ENCODE measurements around the gene ZNF74.
"Not testable (repeated sequence)": the region's sequence is repeated elsewhere in the genome, so short reads cannot be mapped to it uniquely, and the experiment has no call there.

ZNF74 gene

DNA sequence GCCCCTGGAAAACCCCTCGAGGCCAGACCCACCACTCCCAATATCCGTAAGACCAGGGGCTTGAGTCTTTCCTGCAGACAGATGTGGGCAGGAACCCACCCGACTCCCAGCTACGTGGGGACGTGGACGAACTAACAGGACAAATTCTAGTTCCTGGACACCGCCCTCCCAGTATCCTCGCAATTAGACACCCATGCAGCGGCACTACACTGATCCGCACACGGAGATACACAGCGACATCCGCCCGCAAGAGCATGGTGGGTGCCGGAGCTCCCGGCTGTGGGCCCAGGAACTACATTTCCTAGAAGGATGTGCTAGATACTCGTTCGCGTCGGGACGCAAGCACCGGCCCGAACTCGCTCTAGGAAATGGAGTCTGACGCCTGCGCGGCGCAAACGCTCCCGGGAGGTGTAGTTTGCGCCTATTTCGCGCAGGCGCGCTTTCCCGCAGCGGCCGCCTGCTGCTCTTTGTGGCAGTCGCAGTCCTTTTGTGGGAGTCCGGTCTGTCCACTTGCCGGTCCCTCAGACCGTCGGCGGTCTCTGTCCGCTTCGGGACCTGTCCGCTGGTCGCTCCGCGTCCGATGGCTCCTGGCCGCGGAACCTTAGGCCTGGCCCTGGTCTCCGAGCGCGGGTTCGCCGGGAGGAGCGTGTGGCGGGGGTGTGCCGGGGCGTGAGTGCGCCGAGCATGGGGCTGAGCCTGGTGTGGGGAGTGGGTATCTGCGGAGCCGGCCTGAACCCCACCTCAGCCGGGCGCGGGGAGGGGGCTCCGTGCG is at the start of gene ZNF74:
Gene ZNF74 (plus strand): TSS at position 447 of the 772 bp plus-strand sequence. CDS start 478 bp downstream, outside the sequence.
- DNase-seq (ENCODE audit: low read depth), result peak; percentile 92

- DNase-seq (ENCODE audit: low read depth), result not testable (repeated sequence)
Measured at GRCh38 chr22:20346553-20346952, 47.4 kb upstream of the ZNF74 start.

- DNase-seq (ENCODE audit: low read depth), result peak; percentile 45
Measured at GRCh38 chr22:20352536-20352935, 41.4 kb upstream of the ZNF74 start.

DNA sequence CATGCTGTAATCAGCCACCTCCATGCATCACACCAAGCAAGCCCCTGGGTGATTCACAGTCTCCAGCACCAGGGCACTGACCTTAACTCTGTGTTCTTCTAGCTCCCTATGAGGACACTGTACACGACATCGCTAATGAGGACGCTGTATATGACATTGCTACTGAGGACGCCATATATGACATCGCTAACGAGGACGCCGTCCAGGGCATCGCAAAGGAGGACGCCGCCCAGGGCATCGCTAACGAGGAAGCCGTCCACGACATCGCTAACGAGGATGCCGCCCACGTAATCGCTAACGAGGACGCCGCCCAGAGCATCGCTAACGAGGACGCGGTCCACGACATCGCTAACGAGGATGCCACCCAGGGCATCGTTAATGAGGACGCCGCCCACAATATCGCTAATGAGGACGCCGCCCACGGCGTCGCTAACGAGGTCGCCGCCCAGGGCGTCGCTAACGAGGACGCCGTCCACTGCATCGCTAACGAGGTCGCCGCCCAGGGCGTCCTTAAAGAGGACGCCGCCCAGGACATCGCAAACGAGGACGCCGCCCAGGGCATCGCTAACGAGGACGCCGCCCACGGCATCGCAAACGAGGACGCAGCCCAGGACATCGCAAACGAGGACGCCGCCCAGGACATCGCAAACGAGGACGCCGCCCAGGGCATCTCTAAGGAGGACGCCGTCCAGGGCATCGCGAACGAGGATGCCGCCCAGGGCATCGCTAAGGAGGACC is 39.5 kb upstream of the ZNF74 start:
- no peak for DNase-seq (ENCODE audit: low read depth)

GRCh38 chr22:20355939-20356636 is 37.9 kb upstream of the ZNF74 start:
- not testable (repeated sequence) for DNase-seq (ENCODE audit: low read depth)

- not testable (repeated sequence) for DNase-seq (ENCODE audit: low read depth)
Measured at GRCh38 chr22:20356906-20357305, 37.0 kb upstream of the ZNF74 start.

DNA sequence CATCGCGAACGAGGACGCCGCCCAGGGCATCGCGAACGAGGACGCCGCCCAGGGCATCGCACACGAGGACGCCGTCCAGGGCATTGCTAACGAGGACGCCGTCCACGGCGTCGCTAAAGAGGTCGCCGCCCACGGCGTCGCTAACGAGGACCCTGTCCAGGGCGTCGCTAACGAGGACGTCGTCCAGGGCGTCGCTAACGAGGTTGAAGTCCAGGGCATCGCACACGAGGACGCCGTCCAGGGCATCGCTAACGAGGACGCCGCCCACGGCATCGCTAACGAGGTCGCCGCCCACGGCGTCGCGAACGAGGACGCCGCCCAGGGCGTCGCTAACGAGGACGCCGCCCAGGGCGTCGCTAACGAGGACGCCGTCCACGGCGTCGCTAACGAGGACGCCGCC is 36.0 kb upstream of the ZNF74 start:
- not testable (repeated sequence) for DNase-seq (ENCODE audit: low read depth)

GRCh38 chr22:20358503-20359239 is 35.3 kb upstream of the ZNF74 start:
- DNase-seq (ENCODE audit: low read depth), result not testable (repeated sequence)

DNA sequence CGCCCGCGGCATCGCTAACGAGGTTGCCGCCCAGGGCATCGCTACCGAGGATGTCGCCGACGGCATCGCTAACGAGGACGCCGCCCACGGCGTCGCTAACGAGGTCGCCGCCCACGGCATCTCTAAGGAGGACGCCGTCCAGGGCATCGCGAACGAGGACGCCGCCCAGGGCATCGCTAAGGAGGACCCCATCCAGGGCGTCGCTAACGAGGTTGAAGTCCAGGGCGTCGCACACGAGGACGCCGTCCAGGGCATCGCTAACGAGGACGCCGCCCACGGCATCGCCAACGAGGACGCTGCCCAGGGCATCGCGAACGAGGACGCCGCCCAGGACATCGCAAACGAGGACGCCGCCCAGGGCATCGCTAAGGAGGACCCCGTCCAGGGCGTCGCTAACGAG is 33.7 kb upstream of the ZNF74 start:
- DNase-seq (ENCODE audit: low read depth), result not testable (repeated sequence)

GRCh38 chr22:20360866-20361751 is 32.8 kb upstream of the ZNF74 start:
- DNase-seq (ENCODE audit: low read depth), result not testable (repeated sequence)

DNA sequence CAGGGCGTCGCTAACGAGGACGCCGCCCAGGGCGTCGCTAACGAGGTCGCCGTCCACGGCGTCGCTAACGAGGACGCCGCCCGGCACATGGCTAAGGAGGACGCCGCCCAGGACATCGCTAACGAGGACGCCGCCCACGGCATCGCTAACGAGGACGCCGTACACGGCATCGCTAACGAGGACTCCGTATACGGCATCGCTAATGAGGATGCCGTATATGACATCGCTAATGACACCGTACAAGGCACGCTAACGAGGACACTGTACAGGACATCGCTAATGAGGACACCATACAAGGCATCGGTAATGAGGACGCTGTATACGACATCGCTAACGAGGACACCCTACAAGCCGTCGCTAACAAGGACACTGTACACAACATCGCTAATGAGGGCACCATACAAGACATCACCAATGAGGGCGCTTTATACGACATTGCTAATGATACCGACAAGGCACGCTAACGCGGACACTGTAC is 32.2 kb upstream of the ZNF74 start:
- DNase-seq (ENCODE audit: low read depth), result not testable (repeated sequence)

DNA sequence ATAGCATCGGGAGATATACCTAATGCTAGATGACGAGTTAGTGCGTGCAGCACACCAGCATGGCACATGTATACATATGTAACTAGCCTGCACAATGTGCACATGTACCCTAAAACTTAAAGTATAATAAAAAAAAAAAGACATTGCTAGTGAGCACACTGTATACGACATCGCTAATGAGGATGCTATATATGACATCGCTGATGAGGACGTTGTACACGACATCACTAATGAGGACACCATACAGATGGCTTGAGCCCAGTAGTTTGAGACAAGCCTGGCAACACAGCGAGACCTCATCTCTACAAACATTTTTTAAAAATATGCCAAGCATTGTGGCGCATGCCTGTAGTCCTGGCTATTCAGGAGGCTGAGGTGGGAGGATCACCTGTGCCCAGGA is 31.5 kb upstream of the ZNF74 start:
- not testable (repeated sequence) for DNase-seq (ENCODE audit: low read depth)

- peak; percentile 37 for DNase-seq (ENCODE audit: low read depth)
Measured at GRCh38 chr22:20364335-20365260, 29.4 kb upstream of the ZNF74 start.

DNA sequence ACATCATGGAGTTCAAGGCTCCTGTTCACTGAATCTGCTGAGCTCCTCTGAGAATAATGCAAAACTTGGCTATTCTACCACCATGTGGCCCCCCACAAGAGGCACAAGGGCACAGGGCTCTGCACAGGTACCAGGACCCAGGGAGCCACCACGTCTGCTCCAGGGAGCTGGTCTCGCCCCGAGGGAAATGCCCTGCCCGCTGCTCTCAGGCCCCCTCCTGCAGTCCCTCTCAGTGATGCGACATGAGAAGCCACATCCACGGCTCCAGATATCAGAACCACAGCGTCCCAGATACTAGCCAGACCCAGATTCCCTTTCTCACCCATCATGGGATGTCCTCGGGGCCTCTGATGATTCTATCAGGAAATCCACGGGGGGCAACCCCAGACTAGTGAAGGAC is 27.1 kb upstream of the ZNF74 start:
- not testable (repeated sequence) for DNase-seq (ENCODE audit: low read depth)

- not testable (repeated sequence) for DNase-seq (ENCODE audit: low read depth)
Measured at GRCh38 chr22:20368875-20369274, 25.1 kb upstream of the ZNF74 start.

GRCh38 chr22:20371687-20372086 is 22.3 kb upstream of the ZNF74 start:
- not testable (repeated sequence) for DNase-seq (ENCODE audit: low read depth)

DNA sequence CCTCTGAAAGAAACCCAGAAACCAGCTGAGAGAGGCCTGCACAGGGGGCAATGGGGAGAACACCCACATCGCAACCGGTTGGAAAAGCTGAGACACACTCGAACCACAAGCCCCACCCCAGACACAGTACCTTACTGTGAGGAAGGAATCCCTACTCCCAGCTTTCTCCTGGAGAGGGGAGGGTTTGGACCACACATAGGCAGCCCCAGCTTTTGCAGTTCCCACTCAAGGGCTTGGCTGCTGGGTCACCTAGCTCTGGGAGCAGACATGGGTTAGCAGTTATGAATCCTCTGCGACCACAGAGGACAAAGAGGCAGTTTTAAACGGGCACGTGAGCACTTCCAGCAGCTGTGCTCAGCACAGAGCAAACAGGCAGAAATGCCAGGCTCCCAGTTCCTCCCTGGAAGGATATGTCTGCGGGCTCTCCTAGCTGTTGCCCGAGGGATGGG is 21.5 kb upstream of the ZNF74 start:
- not testable (repeated sequence) for DNase-seq (ENCODE audit: low read depth)

- DNase-seq (ENCODE audit: low read depth), result not testable (repeated sequence)
Measured at GRCh38 chr22:20373195-20373706, 20.7 kb upstream of the ZNF74 start.

- DNase-seq (ENCODE audit: low read depth), result not testable (repeated sequence)
Measured at GRCh38 chr22:20374130-20374529, 19.8 kb upstream of the ZNF74 start.

Measured in ELR (cell line).